HepG2 (cell line): ENCODE results near the gene UQCRC1. TPM values are rescaled to one million over a fixed set of nuclear protein-coding genes. Genes with fewer than 3 reads are reported as not detected.

Experiments
- ATAC-seq: fragments of 200-7000 bp; cut with Tn5 transposase; 3 replicates; pipeline ENCODE4 v1.9.1; 2020; ENCODE audit warnings: mild to moderate bottlenecking, moderate library complexity
- BruUV-seq: library from RNA; stranded (reverse); fragments of 400-500 nt; replicated peaks from 2 replicates; lab custom pipeline; 2021; lab: Mats Ljungman, UMichigan
- CTCF ChIA-PET: fragments of 300-600 bp; formaldehyde crosslinking; extraction: SDS; loops from one replicate; lab custom pipeline; 2021; ENCODE audit warnings: low total read pairs, inconsistent platforms, low intra/inter-chr PET ratio; lab: Yijun Ruan, JAX
- POLR2A ChIA-PET: fragments of 350-600 bp; sonication (Branson Sonifier 250); formaldehyde crosslinking; loops from one replicate; lab custom pipeline; 2020; ENCODE audit warnings: antibody characterized with exemption, inconsistent platforms; lab: Yijun Ruan, JAX
- DNase-seq: peaks from one replicate; pipeline ENCODE4 v3.0.0-alpha.2; 2015; ENCODE audit warnings: low spot score
- FAIRE-seq: peaks from 3 replicates; lab custom pipeline; 2011; peaks lifted over from hg19 to GRCh38; lab: Jason Lieb, UNC
- H2AFZ ChIP-seq: one replicate; pipeline ENCODE4 v1.6.1; 2011; ENCODE audit warnings: low read length, inconsistent platforms
- H3K27ac ChIP-seq: fragments of 300-600 bp; 3 replicates; pipeline ENCODE4 v1.8.0; 2011; ENCODE audit warnings: mixed run types, mild to moderate bottlenecking, mixed read lengths, low read length, inconsistent platforms; ENCODE audit not compliant: insufficient read depth; ENCODE audit errors: extremely low read length
- H3K27me3 ChIP-seq, 2 experiments: fragments of 200-600 bp in 1 of 2; 2 replicates in 1 of 2; 3 replicates in 1 of 2; pipeline versions ENCODE4 v1.6.0 to v1.8.0; 2011; ENCODE audit warnings: low read length in 2 of 2, mild to moderate bottlenecking in 2 of 2, moderate library complexity in 2 of 2, inconsistent platforms in 1 of 2; ENCODE audit not compliant: insufficient read depth in 2 of 2, control insufficient read depth in 1 of 2
- H3K36me3 ChIP-seq, 2 experiments: fragments of 200-600 bp in 1 of 2; replicated peaks in 1 of 2; 2 replicates in 1 of 2; 3 replicates in 1 of 2; pipeline versions ENCODE4 v1.5.1 to v1.8.0; 2011; ENCODE audit warnings: low read length in 2 of 2, inconsistent platforms in 1 of 2; ENCODE audit not compliant: insufficient read depth in 2 of 2, control insufficient read depth in 1 of 2
- H3K4me1 ChIP-seq: 2 replicates; pipeline ENCODE4 v1.5.1; 2012; ENCODE audit warnings: low read length, inconsistent platforms; ENCODE audit not compliant: insufficient read depth
- H3K4me2 ChIP-seq: 2 replicates; pipeline ENCODE4 v1.6.0; 2011; ENCODE audit warnings: low read depth, low read length, inconsistent platforms
- H3K4me3 ChIP-seq, 3 experiments: fragments of 200-600 bp in 1 of 3; sonication (generic), shearing (Covaris generic) in 1 of 3; replicated peaks in 1 of 3; 2 replicates each; pipeline ENCODE4 v1.5.1; 2011 to 2016; ENCODE audit warnings: low read length in 3 of 3, inconsistent platforms in 2 of 3, low read depth in 2 of 3, mild to moderate bottlenecking in 2 of 3, control low read depth in 1 of 3, mixed read lengths in 1 of 3; ENCODE audit not compliant: insufficient read depth in 1 of 3
- H3K79me2 ChIP-seq: one replicate; pipeline ENCODE4 v1.6.1; 2011; ENCODE audit warnings: low read length, inconsistent platforms; ENCODE audit not compliant: insufficient read depth
- H3K9ac ChIP-seq: 2 replicates; pipeline ENCODE4 v1.6.0; 2011; ENCODE audit warnings: mild to moderate bottlenecking, low read depth, low read length, inconsistent platforms; ENCODE audit not compliant: insufficient read depth
- H3K9me3 ChIP-seq: 2 replicates; pipeline ENCODE4 v1.5.1; 2012; ENCODE audit warnings: mild to moderate bottlenecking, low read length
- H4K20me1 ChIP-seq: 2 replicates; pipeline ENCODE4 v1.6.0; 2011; ENCODE audit warnings: inconsistent platforms, mild to moderate bottlenecking, low read length, moderate library complexity; ENCODE audit not compliant: insufficient read depth
- AKAP8 ChIP-seq: sonication (generic); formaldehyde crosslinking; IDR thresholded peaks from 2 replicates; pipeline ENCODE4 v1.5.1; 2020; ENCODE audit warnings: mild to moderate bottlenecking, missing genetic modification reagents
- BRF2 ChIP-seq: sonication (generic); formaldehyde crosslinking; IDR thresholded peaks from 2 replicates; pipeline ENCODE4 v1.8.1; 2022; ENCODE audit warnings: mild to moderate bottlenecking, missing genetic modification reagents
- DNMT1 ChIP-seq: sonication (generic); formaldehyde crosslinking; IDR thresholded peaks from 2 replicates; pipeline ENCODE4 v1.5.1; 2020; ENCODE audit warnings: mild to moderate bottlenecking, missing genetic modification reagents
- HMG20B ChIP-seq: conservative IDR thresholded peaks from 2 replicates; pipeline ENCODE4 v1.6.1; 2016; ENCODE audit warnings: missing genetic modification reagents, missing compliant biosample characterization
- ZNF121 ChIP-seq: sonication (generic); formaldehyde crosslinking; IDR thresholded peaks from 2 replicates; pipeline ENCODE4 v1.5.0; 2020; ENCODE audit warnings: mild to moderate bottlenecking, missing genetic modification reagents
- ZNF687 ChIP-seq: sonication (generic); formaldehyde crosslinking; IDR thresholded peaks from 2 replicates; pipeline ENCODE4 v1.5.1; 2020; ENCODE audit warnings: mild to moderate bottlenecking, missing genetic modification reagents, moderate library complexity
- WGBS: methylation state at CpG from one replicate; pipeline ENCODE4 v1.1.6; 2017; ENCODE audit warnings: low lambda C conversion rate; 5-methylcytosine and 5-hydroxymethylcytosine counted together
- in situ Hi-C: cut with HindIII; loops from 2 replicates; pipeline ENCODE4 v1.10.0; 2017; ENCODE audit warnings: low pct_unique_long_range_greater_than_20kb; ENCODE audit not compliant: extremely low pct_ligation_motif_present
- intact Hi-C: fragments of 100-400 bp; cut with micrococcal nuclease; formaldehyde crosslinking; loops from one replicate; pipeline ENCODE4 v1.10.0; 2022; ENCODE audit not compliant: unreplicated experiment
- polyA plus RNA-seq, 8 experiments: library from polyadenylated mRNA; depleted of rRNA in 3 of 8; stranded (reverse) in 7 of 8; unstranded in 1 of 8; fragments of >200 nt; fragmentation: Illumina TruSeq in 4 of 8; extraction: Trizol in 4 of 8; gene quantifications; 2 replicates each; pipeline versions ENCODE4 v1.2.1 to v1.2.3, GENCODE V29; 2011 to 2016; ENCODE audit warnings: low read depth in 4 of 8, missing spikeins in 1 of 8, mixed read lengths in 1 of 8; ENCODE audit not compliant: insufficient read depth in 1 of 8
- total RNA-seq, 5 experiments: library from RNA; depleted of rRNA; stranded (reverse); fragments of >200 nt; fragmentation: Illumina TruSeq; extraction: Trizol; gene quantifications; 2 replicates each; pipeline ENCODE4 v1.2.3, GENCODE V29; 2016; ENCODE audit warnings: low read depth in 1 of 5

The UQCRC1 gene
- total and polyA plus RNA-seq, 2 of the 13 experiments (the other 11 are each of a cell fraction or from before 2014, with no cell fraction given) = 316 to 680 TPM

GRCh38 chr3:48565591-48566400 lies 43.6 kb downstream of the UQCRC1 start (continued):
- peak; percentile 49 for TF ChIP-seq ZNF687 (CRISPR knock-in tag)
- no peak for TF ChIP-seq DNMT1
- no peak for TF ChIP-seq HMG20B (CRISPR knock-in tag)
- TF ChIP-seq ZNF121 (CRISPR knock-in tag) = no peak

- H3K4me3 ChIP-seq = no peak overlapping the region
- DNase-seq = no peak
- in situ Hi-C loops (no loop called here), intact Hi-C loops (no loop called here)
- no peak overlapping the region for H2AFZ ChIP-seq
- FAIRE-seq = no peak
- H3K9ac ChIP-seq = no peak overlapping the region
- H3K27ac ChIP-seq = no peak overlapping the region
- CTCF ChIA-PET = no interaction called here
- no TSS peak for BruUV-seq
- POLR2A ChIA-PET = interaction anchor here (1.7 kb wide), 1 partner anchor 92 kb away, joined by 3 read pairs; no protein-coding TSS in a partner anchor
- no peaks in the 10 kb centered on the region for H4K20me1 ChIP-seq
- H3K27me3 ChIP-seq = no peaks in the 10 kb centered on the region; a peak in 1 of 5 replicates
- no peak for ATAC-seq
- H3K36me3 ChIP-seq = no peaks in the 10 kb centered on the region
- no peak overlapping the region for H3K4me2 ChIP-seq
- peaks cover 94% of the 10 kb centered on the region for H3K4me1 ChIP-seq
- no peaks in the 10 kb centered on the region for H3K9me3 ChIP-seq
- 97% methylated on average over 5 of the region's 11 CpGs for WGBS
- no peak for TF ChIP-seq ZNF687 (CRISPR knock-in tag)
- TF ChIP-seq BRF2 = no peak
- no peak for TF ChIP-seq AKAP8 (CRISPR knock-in tag)
- H3K79me2 ChIP-seq = no peaks in the 10 kb centered on the region
Observed at GRCh38 chr3:48565186-48565585, 44.3 kb downstream of the UQCRC1 start.
